ENCODE data around the gene RAP2B.
"Not testable (repeated sequence)": the region's sequence is repeated elsewhere in the genome, so short reads cannot be mapped to it uniquely, and the experiment has no call there.

The RAP2B gene

DNA sequence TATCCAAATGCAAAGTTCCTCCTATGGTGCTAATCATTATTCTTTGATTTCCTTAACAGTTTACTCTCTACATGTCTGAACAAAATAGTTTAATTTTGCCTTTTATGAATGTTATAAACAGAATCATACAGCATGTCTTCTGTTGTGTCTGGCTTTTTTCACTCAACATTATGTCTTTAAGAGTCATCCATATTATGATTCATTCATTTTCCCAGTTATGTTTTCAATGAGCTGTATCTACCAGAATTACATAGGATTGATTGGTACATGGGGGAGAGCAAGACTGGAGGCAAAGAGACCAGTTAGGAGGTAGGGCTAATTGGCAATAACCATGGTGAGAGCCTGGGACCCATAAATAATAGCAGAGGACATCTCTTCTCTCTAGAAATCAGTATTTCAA, 16.6 kb upstream of the RAP2B start:
- TF ChIP-seq CTCF (IDR thresholded peaks at IDR 0.05; ENCODE audit: low read depth, low read length, missing control alignments): no peak
- no peak overlapping the region for H3K4me3 ChIP-seq (ENCODE audit: low read depth, low read length)
- DNase-seq (ENCODE audit: low read depth): no peak

DNA sequence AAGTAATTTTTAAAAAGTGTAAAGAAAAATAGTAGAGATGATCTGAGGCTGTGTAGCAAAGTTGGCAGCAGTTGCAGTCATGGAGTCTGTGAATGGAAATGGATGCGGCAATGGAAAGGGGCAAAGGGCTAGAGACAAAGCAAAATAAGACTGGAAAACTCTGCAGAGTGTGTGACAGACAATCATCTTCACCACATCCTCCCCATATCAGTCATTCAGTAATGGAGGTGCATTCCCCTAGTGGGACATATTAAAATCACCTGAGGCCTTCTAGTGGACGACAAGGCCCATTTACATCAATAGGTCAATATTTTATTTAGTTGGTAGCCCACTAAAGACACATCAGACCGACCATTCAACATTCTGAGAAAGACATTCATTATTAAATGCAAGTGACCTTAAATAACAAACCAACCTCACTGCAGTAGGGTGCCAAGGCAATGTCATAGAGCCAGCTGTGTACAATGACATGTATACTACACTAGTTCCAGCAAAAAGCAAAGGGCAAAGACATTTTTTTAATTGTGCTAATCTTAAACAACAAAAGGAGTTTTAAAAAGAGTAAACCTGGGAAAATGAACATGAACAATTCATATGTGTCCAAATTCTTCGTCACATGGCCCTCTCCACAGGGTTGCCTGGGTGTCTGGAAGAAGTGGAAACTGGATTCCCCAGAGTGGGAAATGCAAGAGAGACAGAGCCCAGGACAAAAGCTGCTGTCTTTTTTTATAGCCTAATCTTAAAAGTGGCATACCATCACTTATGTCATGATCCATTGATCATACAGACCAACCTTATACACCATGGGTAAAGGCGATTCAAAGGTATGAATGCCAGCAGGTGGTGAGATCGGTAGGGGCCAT, 15.6 kb upstream of the RAP2B start:
- no peak for DNase-seq (ENCODE audit: low read depth)
- peak; percentile 2 for TF ChIP-seq CTCF (IDR thresholded peaks at IDR 0.05; ENCODE audit: low read depth, low read length, missing control alignments)
- no peak overlapping the region for H3K4me3 ChIP-seq (ENCODE audit: low read depth, low read length)

DNA sequence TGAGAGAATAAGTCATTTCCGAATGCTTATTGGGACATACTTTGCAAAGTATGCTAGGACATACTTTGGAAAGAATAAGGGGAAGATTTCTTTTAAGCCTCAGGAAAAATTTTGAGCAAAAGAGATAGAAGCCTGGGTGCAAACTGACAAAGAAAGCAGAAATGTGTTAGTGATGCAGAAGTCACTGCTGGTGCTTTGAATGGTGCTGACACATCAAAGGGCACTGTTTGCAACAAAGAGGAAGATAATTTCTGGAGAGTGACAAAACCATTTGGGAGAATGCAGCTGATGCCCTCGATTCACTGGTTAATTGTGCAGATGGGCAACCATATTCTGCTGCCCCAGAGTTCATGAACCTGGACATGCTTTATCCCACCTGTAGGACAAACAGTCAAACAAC, 11.0 kb upstream of the RAP2B start:
- no peak for DNase-seq (ENCODE audit: low read depth)
- no peak for TF ChIP-seq CTCF (IDR thresholded peaks at IDR 0.05; ENCODE audit: low read depth, low read length, missing control alignments)
- H3K4me3 ChIP-seq (ENCODE audit: low read depth, low read length): no peak overlapping the region

- not testable (repeated sequence) for DNase-seq (ENCODE audit: low read depth); H3K4me3 ChIP-seq (ENCODE audit: low read depth, low read length)
These were observed 6.2 kb upstream of the RAP2B start for GRCh38 chr3:153155786-153156185.

DNA sequence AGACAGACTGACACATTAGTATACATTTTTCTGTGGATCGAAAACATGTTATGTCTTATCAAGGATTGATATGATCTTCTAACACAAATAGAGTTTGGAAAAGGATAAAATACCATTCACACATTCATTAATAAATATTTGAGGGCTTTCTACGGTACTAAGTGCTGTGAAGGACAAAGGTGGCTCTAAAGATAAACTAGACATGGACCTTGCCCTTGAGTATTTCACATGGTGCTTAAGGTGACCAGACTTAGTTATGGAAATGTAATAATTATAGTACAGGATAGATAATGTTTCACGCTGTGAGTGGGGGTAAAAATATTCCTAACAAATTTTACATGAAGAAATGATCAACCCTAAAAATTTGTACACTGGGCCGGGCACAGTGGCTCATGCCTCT, 3.8 kb upstream of the RAP2B start:
- no peak overlapping the region for H3K4me3 ChIP-seq (ENCODE audit: low read depth, low read length)
- no peak for TF ChIP-seq CTCF (IDR thresholded peaks at IDR 0.05; ENCODE audit: low read depth, low read length, missing control alignments)
- DNase-seq (ENCODE audit: low read depth): no peak

DNA sequence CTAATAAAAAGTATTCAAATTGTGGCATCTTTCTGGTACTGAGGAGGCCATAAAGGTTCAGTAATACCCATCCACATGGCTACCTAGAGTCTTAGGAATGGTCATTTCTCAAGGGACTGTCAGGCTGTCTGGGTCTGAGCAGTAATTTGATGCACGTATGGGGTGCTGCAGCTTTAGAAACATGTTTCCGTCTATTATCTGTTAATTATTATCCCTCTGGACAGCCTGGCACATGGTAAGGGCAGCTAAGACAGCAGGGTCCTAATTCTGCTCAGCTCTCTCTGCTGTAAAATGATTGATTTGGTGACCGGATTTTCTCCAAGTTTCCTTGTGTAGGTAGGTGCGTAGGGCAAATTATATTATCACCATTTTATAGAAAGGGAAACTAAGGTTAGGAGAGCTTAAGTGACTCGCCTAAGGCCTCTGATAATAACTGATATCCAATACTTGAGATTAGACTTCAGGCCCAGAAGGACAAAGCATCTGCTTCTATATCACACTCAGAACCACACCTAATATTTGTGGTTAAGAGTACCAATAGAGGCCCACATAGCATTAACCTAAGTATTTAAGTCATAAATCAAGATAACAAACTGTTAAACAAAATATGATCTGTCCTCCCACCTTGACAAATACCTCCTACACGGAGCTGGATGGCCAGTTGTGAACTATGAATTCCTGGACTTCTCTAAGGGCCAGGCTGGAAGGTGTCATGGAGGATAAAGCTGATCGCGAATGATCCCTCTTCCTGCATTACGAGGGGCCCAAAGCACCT, 2.9 kb upstream of the RAP2B start:
- H3K4me3 ChIP-seq (ENCODE audit: low read depth, low read length): no peak overlapping the region
- TF ChIP-seq CTCF (IDR thresholded peaks at IDR 0.05; ENCODE audit: low read depth, low read length, missing control alignments): no peak
- no peak for DNase-seq (ENCODE audit: low read depth)

DNA sequence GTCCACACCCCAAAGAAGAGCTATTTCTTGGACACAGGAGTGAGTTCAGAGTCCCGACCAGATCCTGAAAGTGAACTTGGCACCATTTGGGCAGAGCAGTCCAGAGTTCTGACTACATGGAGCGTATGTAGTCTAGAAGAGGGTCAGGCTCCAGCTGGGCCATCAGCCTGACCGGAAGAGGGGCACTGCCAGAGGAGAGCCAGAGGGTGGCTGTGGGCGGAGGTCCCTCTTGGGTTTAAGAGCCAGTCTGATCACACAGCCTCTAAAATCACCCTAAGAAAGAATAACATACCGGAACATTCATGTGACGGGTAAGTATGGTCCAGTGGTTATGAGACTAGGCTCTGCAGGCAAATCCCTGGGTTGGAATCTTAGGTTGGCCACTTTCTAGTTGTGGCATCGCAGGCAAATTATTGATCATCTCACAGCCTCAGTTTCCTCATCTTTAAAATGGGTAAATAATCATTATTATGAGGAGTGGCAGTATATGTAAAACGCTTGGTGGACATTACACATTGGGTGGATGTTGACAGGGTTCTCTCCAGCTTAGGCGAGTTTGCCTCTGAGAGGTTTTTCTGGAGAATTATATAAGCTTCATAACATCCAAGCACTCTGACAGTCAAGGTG, 2.1 kb upstream of the RAP2B start:
- peak overlapping the region; percentile 80 for H3K4me3 ChIP-seq (ENCODE audit: low read depth, low read length)
- TF ChIP-seq CTCF (IDR thresholded peaks at IDR 0.05; ENCODE audit: low read depth, low read length, missing control alignments): no peak
- no peak for DNase-seq (ENCODE audit: low read depth)
